HG02973 (cell line): Measurements from ENCODE around the gene PEX5L.

Experiments used
- ATAC-seq: cut with Tn5 transposase; IDR thresholded peaks from one replicate; pipeline ENCODE4 v1.9.1; 2021; ENCODE audit warnings: moderate library complexity; ENCODE audit not compliant: unreplicated experiment

PEX5L gene

DNA sequence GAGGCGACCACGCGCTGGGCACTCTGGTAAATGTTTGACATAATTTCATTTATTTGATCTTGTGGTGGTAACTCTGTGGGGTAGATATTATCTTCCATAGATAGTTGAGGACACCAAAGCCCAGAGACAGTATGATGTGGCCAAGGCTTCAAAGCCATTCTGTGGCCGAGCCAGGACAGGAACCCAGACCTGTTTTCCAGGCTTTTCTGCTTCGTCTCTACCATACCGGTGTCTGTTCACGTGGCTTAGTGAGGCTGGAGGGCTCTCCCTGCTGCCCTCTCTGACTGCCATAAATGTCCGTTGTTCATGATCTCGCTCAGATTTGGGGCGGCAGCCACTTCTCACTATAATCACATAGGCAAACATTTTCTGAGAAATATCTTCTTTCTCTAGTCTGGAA is 134.7 kb downstream of the PEX5L start:
- ATAC-seq = no peak

- peak; percentile 93 for ATAC-seq
Observed at GRCh38 chr3:179898024-179898423, 138.7 kb downstream of the PEX5L start.

DNA sequence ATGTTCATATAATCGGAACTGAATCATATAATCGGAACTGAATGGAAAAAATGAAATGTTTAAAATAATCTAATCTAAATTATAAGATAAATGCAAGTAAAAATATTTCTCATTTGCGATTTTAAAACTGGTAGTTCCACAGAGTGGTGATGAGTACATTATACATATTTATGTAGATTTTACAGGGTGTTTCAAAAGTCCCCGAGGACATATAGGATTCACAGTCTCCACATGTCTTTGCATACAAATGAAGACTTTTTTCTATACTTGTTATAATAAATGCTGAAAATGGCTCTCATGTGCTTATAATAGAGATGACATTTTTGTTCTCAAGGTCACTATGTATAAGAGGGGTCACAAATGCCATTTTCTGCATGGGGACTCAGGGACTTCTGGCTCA is 139.5 kb downstream of the PEX5L start:
- ATAC-seq = no peak

DNA sequence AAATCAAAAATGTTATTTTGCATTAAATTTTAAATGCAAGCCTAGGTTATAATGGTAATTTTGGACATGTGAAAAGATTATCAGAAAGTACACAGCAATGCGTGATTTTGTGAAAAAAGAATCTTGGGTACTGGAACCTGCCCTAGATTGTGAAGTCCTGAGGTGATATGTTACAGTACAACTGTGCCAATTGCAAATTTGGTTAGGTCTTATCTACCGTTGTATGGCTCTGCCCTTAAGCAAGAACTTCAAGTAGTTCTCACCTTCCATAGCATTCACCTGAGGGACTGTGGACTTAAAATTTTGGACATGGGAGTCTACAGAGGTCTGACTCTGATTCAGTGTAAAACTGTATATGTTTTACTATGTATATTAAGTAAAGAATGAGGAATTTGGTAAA is 140.2 kb downstream of the PEX5L start:
- ATAC-seq = no peak

GRCh38 chr3:179895330-179895729 is 141.4 kb downstream of the PEX5L start:
- no peak for ATAC-seq

GRCh38 chr3:179887295-179887943 is 149.3 kb downstream of the PEX5L start:
- ATAC-seq = no peak

DNA sequence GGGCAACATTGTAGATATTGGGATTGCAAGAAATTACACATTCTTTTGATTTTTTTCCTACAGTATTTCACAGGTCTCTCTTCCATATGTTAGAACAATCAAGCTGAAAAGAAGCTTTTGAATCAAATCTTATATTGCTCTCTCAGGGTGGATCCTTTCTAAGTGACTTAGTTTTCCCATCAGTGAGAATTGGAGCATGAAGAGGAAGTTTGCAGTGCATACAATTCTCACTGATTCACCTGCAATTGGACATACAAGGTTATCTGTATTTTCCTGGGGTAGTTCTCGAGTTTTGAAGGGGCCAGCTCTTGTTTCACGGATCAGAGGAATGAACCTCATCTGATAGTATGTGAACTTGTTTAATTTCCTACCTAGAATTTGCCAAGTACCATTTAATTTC is 150.8 kb downstream of the PEX5L start:
- ATAC-seq = no peak

DNA sequence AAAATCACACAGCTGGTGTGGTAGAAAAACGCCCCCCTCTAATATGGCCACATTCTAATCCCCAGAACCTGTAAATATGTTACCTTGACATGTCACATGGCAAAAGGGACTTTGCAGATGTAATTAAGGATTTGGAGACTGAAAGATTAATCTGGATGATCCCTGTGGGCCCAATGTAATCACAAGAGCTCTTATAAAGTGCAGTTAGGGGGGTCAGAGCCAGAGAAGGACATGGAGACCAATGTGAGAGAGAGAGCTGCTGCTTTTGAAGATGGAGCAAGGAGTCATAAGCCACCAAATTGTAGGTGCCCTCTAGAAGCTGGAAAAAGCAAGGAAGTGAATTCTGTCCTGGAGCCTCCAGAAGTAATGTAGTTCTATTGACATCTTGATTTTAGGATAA is 152.6 kb downstream of the PEX5L start:
- ATAC-seq = no peak

- peak; percentile 89 for ATAC-seq
Observed at GRCh38 chr3:179882292-179882691, 154.4 kb downstream of the PEX5L start.

GRCh38 chr3:179881791-179882190 is 154.9 kb downstream of the PEX5L start:
- ATAC-seq = no peak

- ATAC-seq = no peak
Observed at GRCh38 chr3:179880868-179881267, 155.9 kb downstream of the PEX5L start.

- ATAC-seq = no peak
Observed at GRCh38 chr3:179876440-179876839, 160.3 kb downstream of the PEX5L start.

DNA sequence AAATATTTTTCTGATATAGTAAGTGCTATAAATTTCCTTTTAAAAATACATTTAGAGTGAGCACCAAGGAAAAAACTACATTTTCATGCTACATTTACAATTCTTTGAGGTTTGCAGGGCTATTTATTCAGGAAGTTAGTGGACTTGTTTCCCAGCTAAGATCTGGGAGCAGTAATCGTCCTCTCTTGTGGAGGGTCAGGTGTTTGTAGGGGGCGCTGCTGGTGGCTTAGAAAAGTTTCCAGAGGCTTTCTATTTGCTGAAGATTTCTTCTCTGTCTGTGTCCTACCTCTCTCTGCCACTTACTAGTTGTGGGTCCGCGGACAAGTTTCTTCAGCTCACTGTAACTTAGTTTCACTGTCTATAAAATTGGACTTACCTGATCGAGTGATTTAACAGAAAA is 163.9 kb downstream of the PEX5L start:
- ATAC-seq = no peak

DNA sequence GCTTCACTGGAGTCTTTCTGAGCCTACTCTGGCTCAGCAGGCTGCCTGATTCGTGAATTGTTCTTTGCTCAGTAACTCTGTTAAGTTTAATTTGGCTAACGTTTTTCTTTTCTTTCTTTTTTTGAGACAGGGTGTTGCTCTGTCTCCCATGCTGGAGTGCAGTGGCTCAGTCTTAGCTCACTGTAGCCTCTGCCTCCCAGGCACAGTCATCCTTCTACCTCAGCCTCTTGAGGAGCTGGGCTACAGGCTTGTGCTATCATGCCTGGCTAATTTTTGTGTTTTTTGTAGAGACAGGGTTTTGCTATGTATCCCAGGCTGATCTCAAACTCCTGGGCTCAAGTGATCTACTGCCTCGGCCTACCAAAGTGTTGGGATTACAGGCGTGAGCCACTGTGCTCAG is 165.0 kb downstream of the PEX5L start:
- no peak for ATAC-seq

- no peak for ATAC-seq
Observed at GRCh38 chr3:179868715-179869114, 168.0 kb downstream of the PEX5L start.

- no peak for ATAC-seq
Observed at GRCh38 chr3:179867961-179868360, 168.8 kb downstream of the PEX5L start.

GRCh38 chr3:179865861-179866505 is 170.8 kb downstream of the PEX5L start:
- ATAC-seq = no peak

DNA sequence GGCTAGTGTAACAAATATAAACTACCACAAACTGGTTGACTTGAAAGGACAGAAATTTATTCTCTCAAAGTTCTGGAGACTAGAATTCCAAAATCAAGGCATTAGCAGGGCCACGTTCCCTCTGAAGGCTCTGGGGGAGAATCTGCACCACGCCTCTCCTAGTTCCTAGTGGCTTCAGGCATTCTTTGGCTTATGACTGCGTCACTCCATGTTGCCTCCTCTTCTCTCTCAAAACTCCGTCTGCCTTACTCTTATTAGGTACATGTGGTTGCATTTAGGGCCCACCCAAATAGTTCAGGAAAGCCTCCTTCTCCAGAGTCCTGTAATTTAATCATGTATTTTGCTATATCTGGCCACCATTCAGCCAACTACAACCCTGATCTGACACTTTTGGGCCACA is 174.8 kb downstream of the PEX5L start:
- no peak for ATAC-seq

DNA sequence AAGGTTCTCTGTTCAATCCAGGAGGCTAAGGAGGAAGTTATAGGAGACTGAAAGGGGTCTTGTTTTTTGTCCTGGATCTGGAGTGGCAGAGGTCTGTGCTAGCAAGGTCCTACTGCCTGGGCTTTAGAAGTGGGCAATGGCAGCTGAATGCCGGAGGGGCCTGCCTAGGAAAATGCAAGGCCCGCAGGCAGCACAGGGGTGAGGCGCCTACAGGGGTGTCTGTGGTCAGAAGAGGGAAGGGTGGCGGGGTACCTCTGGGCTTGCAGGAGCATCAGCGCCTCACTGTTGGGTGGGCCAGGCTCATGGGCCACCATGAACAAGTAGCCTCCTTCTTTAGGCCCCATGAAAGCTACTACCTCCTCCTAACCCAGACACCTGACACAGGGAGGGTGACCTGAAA is 175.4 kb downstream of the PEX5L start:
- no peak for ATAC-seq

GRCh38 chr3:179860275-179861107 is 176.2 kb downstream of the PEX5L start:
- no peak for ATAC-seq

GRCh38 chr3:179853176-179853575 is 183.6 kb downstream of the PEX5L start:
- ATAC-seq = no peak
